Memory B cell (primary cell): ENCODE results near the gene ZNF133.

Experiments used
- ATAC-seq: fragments of 150-1000 bp; cut with Tn5 transposase; 2 replicates; pipeline ENCODE4 v1.10.0; 2021; ENCODE audit warnings: low read depth, mild to moderate bottlenecking, moderate library complexity
- DNase-seq, 2 donors: peaks; one replicate each; pipeline ENCODE4 v3.0.0; 2022; ENCODE audit warnings: low spot score in 2 of 2
- H3K27ac Mint-ChIP-seq: one replicate; pipeline ENCODE4 v1.8.0; 2022; ENCODE audit warnings: mild to moderate bottlenecking, moderate library complexity, mixed read lengths
- H3K27me3 Mint-ChIP-seq: one replicate; pipeline ENCODE4 v1.8.0; 2022; ENCODE audit warnings: mixed read lengths
- H3K36me3 Mint-ChIP-seq: one replicate; pipeline ENCODE4 v1.8.0; 2022; ENCODE audit warnings: mild to moderate bottlenecking, mixed read lengths
- H3K4me1 Mint-ChIP-seq: one replicate; pipeline ENCODE4 v1.8.0; 2022; ENCODE audit warnings: mixed read lengths
- H3K4me3 Mint-ChIP-seq: one replicate; pipeline ENCODE4 v1.8.0; 2022; ENCODE audit warnings: mild to moderate bottlenecking, moderate library complexity, mixed read lengths
- H3K9me3 Mint-ChIP-seq: one replicate; pipeline ENCODE4 v1.8.0; 2022; ENCODE audit warnings: mixed read lengths

ZNF133 gene

GRCh38 chr20:18360635-18361034 lies 72.3 kb downstream of the ZNF133 start:
- no peak for DNase-seq
- no peak overlapping the region for H3K4me3 Mint-ChIP-seq
- H3K4me1 Mint-ChIP-seq: no peaks in the 10 kb centered on the region
- H3K9me3 Mint-ChIP-seq: no peaks in the 10 kb centered on the region
- ATAC-seq: no peak
- H3K36me3 Mint-ChIP-seq: no peaks in the 10 kb centered on the region
- peaks cover 8% of the 10 kb centered on the region for H3K27me3 Mint-ChIP-seq
- H3K27ac Mint-ChIP-seq: no peak overlapping the region

DNA sequence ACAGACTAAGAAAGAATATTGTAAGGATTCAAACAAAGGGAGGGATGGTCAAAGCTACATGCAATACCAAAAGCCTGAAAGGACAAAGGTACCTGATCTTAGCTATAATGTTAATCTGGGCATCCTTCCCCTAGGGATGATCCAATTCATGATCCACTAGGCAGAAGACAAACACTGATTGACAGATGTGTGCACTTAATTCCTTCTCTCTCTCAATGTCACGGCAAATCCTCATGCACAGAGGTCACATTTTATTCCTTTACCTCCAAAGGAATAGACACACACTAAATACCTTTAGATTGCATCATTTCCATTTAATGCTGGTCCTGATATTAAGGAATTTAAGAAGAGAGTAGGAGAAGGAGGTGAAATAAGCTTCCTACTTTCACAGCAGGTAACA lies 73.4 kb downstream of the ZNF133 start:
- no peak overlapping the region for H3K4me3 Mint-ChIP-seq
- no peak overlapping the region for H3K27ac Mint-ChIP-seq
- H3K36me3 Mint-ChIP-seq: no peaks in the 10 kb centered on the region
- no peaks in the 10 kb centered on the region for H3K9me3 Mint-ChIP-seq
- H3K4me1 Mint-ChIP-seq: no peaks in the 10 kb centered on the region
- peaks cover 8% of the 10 kb centered on the region for H3K27me3 Mint-ChIP-seq
- ATAC-seq: no peak
- no peak for DNase-seq

GRCh38 chr20:18362916-18363315 lies 74.6 kb downstream of the ZNF133 start:
- no peak overlapping the region for H3K4me3 Mint-ChIP-seq
- no peaks in the 10 kb centered on the region for H3K9me3 Mint-ChIP-seq
- H3K36me3 Mint-ChIP-seq: no peaks in the 10 kb centered on the region
- no peak overlapping the region for H3K27ac Mint-ChIP-seq
- H3K27me3 Mint-ChIP-seq: peaks cover 8% of the 10 kb centered on the region
- H3K4me1 Mint-ChIP-seq: no peaks in the 10 kb centered on the region
- no peak for DNase-seq
- no peak for ATAC-seq

DNA sequence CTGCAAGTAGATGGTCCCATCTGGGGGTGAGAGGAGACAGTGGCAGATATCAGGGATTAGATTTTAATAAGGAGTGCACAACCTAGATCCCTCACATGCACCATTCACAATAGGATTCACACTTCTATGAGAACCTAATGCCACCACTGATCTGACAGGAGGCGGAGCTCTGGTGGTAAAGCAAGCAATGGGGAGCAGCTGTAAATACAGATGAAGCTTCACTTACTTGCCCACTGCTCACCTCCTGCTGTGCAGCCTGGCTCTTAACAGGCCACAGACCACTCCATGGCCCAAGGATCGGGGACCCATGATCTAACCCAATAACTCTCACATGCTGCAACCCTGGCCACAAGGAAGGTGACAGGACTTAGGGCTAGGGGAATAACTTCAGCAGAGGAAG lies 75.4 kb downstream of the ZNF133 start:
- Mint-ChIP-seq H3K4me3 (no peak overlapping the region), H3K4me1 (no peaks in the 10 kb centered on the region), H3K27ac (no peak overlapping the region), H3K27me3 (peaks cover 6% of the 10 kb centered on the region), H3K9me3 (no peaks in the 10 kb centered on the region), H3K36me3 (no peaks in the 10 kb centered on the region)
- ATAC-seq: no peak
- DNase-seq: no peak

GRCh38 chr20:18364768-18365167 lies 76.4 kb downstream of the ZNF133 start:
- H3K9me3 Mint-ChIP-seq: no peaks in the 10 kb centered on the region

More at GRCh38 chr20:18364768-18365167, 76.4 kb downstream of the ZNF133 start:
- no peak for ATAC-seq
- Mint-ChIP-seq H3K27ac (no peak overlapping the region), H3K36me3 (no peaks in the 10 kb centered on the region), H3K27me3 (peaks cover 6% of the 10 kb centered on the region), H3K4me1 (no peaks in the 10 kb centered on the region), H3K4me3 (no peak overlapping the region)
- no peak for DNase-seq
